ENCODE data around the gene TMEM170A.
A peak's percentile ranks its signal among the peaks of the same experiment; 100 is the strongest.
"Not testable (repeated sequence)": the region's sequence is repeated elsewhere in the genome, so short reads cannot be mapped to it uniquely, and the experiment has no call there.

TMEM170A gene

DNA sequence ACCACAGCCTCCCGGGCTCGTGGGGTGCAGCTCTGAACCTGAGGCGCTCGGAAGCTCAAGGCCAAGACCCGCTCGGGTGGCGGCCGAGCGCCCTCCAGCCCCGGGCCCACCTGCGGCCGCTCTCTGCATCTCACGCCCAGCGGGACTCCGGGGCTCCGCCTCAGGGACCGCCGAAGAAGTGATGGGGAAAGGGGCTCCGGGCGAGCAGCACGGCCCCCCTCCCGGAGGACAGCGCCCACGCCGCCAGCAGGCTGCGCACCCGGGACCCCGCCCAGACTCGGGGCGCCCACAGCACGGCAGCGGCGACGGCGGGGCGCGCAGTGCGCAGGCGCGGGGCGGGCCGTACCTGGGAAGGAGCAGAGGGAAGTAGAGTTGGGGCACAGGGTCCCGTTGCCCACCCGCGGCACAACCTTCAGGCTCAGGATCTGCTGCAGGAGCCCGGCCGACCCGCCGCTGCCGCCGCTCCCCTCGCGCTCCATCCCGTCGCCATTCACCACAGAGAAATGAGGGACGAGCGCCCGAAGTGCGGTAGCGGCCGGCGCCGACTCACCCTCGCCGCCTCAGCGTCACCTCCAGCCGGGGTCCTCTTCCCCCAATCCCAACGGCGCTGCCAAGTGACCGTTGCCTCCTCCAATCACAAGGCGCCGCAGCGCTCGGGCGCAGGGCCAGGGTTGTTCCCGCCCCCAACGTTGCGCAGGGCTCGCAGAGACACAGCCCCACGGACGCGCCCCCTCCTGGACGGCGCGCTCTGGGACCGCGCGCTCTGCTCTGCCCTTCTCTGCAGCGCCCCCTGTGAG, at the start of gene TMEM170A:
TSS of gene TMEM170A (minus strand) at position 568 of the 797 bp plus-strand sequence. CDS start at position 479, 89 bp downstream.
- DNase-seq, result peak; percentile 99

DNA sequence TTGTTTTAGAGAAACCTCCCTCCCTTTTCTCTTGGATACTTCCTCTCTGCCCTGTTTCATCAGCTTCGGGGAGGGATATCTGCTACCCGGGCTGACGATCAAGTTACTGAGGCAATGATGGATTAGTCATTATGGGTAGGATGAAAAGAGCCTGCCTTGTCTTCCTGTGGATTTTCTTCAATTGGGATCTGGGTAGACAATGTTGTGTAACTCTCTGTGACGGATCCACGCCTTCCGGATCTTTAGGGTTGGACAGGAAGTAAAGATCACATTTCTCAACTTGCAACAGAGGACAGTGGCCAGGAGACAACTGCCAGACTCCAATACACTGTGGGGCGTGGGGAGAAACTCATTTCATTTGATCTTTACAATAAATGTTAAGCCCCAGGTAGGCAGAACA, 42.1 kb upstream of the TMEM170A start:
- no peak for DNase-seq

DNA sequence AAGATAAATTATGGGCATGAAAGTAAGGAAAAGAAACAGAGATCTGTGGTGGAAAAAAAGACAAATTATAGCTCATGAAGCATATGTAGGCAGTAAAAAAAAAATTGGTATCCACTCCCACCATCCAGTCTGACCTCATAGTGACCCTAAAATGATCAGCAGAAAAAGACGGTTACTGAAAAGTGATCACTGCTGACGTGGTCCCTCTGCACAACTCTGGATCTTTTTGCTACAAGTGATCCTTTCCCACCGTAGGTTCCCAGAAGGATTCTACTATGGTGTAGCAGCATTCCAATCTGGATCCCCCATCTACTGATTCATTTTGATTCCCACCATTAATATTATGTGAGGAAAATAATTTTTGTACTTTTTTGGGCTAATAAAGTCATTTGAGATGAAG, 41.6 kb upstream of the TMEM170A start:
- no peak for DNase-seq

- no peak for DNase-seq
Measured at GRCh38 chr16:75503801-75504200, 39.3 kb upstream of the TMEM170A start.

DNA sequence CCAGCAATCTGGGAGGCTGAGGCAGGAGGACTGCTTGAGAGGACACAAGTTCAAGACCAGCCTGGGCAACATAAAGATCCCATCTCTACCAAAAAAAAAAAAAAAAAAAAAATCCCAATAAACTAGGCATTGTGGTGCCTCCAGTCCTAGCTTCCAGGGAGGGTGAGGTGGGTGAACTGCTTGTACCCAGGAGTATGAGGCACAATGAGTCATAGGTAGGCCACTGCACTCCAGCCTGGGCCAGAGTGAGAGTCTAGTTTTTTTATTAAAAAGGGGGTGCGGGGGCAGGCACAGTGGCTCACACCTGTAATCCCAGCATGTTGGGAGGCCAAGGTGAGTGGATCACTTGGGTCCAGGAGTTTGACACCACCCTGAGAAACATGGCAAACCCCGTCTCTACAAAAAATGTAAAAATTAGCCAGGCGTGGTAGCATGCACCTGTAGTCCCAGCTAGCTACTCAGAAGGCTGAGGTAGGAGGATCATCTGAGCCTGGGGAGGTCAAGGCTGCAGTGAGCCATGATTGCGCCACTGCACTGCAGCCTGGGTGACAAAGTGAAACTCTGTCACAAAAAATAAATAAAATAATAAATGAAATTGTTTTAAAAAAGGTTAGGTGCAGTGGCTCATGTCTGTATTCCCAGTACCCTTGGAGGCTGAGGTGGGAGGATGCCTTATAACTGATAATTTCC, 38.6 kb upstream of the TMEM170A start:
- no peak for DNase-seq

DNA sequence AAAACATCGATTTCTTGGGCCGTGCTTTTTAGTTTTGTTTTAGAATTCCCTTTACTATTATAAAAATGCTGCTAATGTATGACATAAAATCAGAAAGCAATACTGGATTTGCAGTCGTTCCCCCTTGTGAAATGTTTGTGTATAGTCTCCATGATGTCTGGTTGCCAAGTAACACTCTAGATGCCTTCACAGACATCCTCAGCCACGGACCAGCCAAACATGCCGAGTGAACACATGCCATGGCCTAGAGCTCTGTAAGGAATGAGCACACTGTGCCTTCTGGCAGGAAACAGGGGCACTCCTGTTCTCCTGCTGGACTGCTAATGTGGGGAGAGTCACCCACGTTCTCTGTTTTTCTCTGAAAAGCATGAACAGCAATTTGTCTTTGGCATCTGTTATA, 37.3 kb upstream of the TMEM170A start:
- not testable (repeated sequence) for DNase-seq

DNA sequence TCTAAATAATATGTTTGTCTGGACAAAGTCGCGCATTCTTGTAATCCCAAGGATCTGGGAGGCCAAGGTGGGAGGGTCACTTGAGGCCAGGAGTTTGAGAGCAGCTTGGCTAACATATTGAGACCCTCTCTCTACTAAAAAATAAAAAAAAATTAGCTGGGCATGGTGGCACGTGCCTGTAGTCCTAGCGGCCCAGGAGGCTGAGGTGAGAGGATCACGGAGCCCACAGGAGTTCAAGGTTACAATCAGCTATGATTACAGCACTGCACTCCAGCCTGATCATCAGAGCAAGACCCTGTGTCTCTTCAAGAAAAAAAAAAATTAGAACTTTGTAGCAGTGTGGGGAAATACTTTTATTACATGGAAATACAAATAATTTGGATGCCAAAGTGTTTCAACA, 36.9 kb upstream of the TMEM170A start:
- DNase-seq, result no peak

- DNase-seq, result not testable (repeated sequence)
Measured at GRCh38 chr16:75498605-75499322, 34.3 kb upstream of the TMEM170A start.

DNA sequence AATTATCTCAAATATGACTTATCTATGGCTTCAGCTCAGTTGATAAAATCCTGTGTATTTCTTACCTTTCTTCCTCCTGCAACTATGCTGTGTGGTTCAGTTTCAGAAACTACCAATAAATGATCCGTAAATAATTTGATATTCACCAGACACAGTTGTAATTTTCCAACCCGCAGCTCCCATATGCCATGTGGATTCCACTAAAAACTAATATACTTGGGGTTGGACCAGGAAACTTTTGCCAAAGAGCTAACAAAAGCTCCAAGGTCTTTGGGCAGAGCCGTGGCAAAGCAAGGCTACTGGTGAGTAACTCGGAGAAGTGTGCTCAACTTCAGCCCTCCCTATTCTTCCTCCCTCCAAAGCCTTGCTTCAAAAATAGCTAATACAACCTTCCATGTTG, 33.1 kb upstream of the TMEM170A start:
- DNase-seq, result no peak

DNA sequence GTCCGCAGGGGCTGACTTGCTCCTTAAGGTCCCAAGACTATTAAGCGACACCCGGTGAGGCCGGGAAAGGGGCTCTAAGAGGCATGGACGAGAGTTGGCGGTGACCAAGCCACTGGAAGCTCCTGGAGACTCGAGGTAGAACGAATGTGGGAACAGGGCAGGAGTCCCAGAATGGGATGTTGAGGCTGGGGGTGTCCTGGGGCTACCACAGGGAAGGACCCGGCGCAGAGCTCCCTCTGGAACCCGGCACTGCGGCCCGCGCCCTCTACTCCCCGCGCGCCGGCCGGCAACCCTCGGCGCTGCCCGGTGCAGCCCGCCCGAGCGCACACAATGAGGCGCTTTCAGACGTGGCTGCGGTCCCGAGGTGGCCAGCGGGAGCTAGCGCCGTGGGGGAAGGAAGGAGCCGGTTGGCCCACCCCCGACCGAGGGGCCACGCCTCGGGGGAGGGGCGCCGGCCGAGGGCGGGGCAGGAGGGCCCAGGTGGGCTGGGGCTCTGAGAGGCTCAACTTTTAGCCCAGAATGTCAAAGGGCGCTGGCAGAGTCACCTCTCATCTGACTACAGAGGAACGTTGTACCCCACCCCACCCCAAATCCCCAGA, 30.7 kb upstream of the TMEM170A start, which contains the start of gene CHST6:
TSS of gene CHST6 (minus strand) at position 366 of the 599 bp plus-strand sequence. CDS start 15,613 bp downstream, outside the sequence.
- DNase-seq, result peak; percentile 58

- DNase-seq, result no peak
Measured at GRCh38 chr16:75494661-75495075, 30.2 kb upstream of the TMEM170A start.

DNA sequence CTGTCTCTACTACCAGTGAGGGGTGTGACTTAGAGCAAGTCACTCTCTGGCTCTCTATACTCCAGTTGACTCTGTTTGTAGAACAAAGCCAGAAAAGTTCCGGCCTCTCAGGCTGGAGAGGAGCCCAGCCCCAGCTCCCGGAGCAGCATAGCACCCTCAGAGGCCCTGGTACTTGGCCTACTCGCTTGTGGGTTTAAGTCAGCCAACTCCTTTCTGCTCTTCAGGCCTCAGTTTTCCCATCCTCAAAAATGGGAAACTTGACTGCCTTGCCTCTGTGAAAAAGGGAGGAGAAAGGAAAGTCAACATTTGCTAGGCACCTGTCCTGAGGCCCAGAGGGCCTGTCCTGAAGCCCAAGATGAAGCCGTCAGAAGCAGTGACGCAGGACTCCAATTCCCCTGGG, 29.7 kb upstream of the TMEM170A start:
- DNase-seq, result no peak

DNA sequence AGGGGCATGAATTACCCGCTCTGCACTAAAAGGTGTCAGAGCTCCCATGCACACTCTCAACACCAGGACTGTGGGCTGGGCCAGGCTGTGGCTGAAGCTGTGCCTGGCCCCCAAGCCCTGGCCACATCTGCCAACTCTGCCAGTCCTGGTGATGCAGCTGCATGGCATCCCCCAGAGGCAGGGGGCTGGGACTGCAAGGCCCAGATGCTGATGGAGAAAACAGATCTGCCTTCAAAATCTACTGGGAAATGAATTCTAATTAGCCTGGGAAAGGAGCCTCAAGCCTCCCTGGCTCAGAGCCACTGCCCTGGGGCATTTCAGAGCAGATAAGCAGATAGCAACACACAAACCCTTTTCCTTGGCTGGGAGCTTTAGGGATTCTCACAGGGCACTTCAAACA, 27.4 kb upstream of the TMEM170A start:
- DNase-seq, result no peak

DNA sequence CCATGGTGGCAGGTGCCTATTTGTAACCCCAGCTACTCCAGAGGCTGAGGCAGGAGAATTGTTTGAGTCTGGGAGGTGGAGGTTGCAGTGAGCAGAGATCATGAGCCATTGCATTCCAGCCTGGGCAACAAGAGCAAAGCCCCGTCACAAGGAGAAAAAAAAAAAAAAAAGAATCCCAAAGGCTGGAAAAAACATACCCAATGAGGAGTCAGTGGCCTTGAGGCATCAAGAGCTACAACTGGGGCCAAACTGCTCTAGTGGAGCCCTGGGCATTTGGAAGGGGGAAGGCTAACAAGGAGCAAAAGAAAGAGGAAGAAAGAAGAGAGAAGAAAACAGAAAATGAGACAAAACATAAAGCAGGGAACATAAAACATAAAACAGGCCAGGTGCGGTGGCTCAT, 23.8 kb upstream of the TMEM170A start:
- DNase-seq, result no peak

- no peak for DNase-seq
Measured at GRCh38 chr16:75486676-75487313, 22.3 kb upstream of the TMEM170A start.

DNA sequence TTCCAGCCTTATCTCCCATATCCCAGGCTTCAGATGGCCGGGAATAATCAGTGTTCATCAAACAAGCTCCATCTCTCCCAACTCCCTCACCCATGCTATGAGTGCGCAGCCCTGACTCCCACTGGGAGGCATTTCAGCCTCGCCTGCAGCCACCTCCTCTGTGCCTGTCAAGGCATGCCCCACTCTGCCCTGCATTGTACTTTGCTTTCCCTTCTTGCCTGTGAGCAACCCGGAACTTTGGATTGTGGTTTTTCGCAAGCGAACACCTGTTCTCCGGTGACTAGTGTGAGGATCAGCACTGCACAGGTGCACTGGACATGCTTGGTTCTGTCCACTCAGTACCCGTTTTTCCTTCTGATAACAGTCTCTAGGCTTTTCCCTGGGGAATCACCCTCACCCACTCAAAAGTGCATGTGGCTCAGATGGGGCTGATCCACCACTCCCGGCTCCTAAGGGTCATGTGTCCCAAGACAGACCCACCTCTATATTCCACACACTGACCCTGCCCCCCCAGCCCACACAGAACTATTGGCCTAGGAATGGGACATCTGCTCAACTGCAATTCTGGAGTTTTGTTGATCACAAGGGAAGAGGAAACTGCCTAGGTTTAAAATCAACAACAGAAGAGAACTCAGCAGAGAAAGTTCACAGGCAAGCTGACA, 21.7 kb upstream of the TMEM170A start:
- DNase-seq, result no peak

- DNase-seq, result no peak
Measured at GRCh38 chr16:75485230-75486013, 20.9 kb upstream of the TMEM170A start.

- DNase-seq, result no peak
Measured at GRCh38 chr16:75483222-75483621, 18.7 kb upstream of the TMEM170A start.

DNA sequence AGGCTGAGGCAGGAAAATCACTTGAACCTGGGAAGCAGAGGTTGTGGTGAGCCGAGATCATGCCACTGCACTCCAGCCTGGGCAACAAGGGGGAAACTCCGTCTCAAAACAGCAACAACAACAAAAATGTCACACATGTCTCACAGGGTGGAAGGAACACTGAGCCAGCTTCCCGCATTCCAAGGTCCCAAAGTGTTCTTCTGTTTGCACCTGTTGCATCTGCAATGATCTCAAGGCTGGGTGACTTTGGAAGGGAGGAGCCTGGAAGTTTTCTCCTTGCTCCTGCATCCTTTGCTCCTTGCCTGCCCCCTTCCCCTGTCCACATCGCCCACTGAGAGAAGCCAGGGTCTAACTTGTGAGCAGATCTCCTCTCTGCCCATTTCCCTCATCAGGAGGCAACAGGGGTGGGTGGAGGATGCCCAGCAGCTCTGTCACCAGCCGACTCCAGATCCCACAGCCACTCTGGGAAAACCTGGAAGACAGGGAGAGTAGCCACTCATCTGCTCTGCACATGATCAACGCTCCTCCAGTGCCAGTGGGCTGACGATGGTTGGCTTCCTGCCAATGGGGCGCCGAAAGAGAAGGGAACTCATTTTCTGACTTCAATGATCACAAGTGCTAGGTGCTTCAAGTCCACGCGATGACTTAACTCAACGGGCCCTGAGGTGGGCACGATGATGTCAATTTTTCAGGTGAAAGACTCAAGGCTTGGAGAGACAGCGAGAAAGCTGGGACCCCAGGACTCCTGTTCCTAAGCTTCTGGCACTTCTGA, 18.1 kb upstream of the TMEM170A start:
- no peak for DNase-seq

DNA sequence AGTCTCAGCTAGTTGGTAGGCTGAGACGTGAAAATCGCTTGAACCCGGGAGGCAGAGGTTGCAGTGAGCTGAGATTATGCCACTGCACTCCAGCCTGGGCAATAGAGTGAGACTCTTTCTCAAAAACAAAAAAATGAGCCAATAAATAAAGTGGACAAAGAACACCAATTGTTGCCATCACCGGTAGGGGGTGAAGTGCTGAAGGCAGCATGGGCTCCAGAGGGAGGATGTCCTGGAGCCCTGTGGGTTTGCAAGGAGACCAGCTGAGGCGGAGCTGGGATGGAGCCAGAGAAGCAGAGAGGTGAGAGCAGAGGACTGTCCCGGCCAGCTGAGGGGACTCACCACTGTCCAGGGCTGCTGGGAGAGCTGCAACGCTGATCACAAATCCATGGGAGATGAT, 17.0 kb upstream of the TMEM170A start:
- no peak for DNase-seq
